SK-N-SH (cell line): ENCODE results near the gene CCDC78. TPM values are rescaled to one million over a fixed set of nuclear protein-coding genes. Genes with fewer than 3 reads are reported as not detected.

Source experiments
- CTCF ChIA-PET: fragments of 300-600, 350-600 bp; formaldehyde crosslinking; extraction: SDS; loops from one replicate; lab custom pipeline; 2021; lab: Yijun Ruan, JAX
- POLR2A ChIA-PET: fragments of 350-600 bp; sonication (Branson Sonifier 250); formaldehyde crosslinking; extraction: SDS; loops from one replicate; lab custom pipeline; 2020; ENCODE audit warnings: antibody characterized with exemption, inconsistent platforms; lab: Yijun Ruan, JAX
- DNase-seq: peaks from one replicate; pipeline ENCODE4 v3.0.0; 2012
- H2AFZ ChIP-seq: fragments of 200-600 bp; sonication (generic); 2 replicates; pipeline ENCODE4 v1.8.1; 2016; ENCODE audit warnings: antibody characterized with exemption, mild to moderate bottlenecking, low read depth
- H3F3A ChIP-seq: fragments of 200-600 bp; sonication (generic); replicated peaks from 2 replicates; pipeline ENCODE3; 2016; ENCODE audit warnings: antibody characterized with exemption, mild to moderate bottlenecking; ENCODE audit not compliant: insufficient read depth
- H3K27ac ChIP-seq, 2 experiments: fragments of 200-500 bp in 1 of 2; fragments of 200-600 bp in 1 of 2; sonication (Bioruptor generic) in 1 of 2; sonication (generic), shearing (Covaris generic) in 1 of 2; 2 replicates each; pipeline versions ENCODE4 v1.5.1 to v1.6.1; 2014 to 2016; ENCODE audit warnings: low read depth in 2 of 2, inconsistent platforms in 1 of 2, low read length in 1 of 2, mild to moderate bottlenecking in 1 of 2, mixed read lengths in 1 of 2
- H3K27me3 ChIP-seq: fragments of 200-600 bp; sonication (generic), shearing (Covaris generic); 2 replicates; pipeline ENCODE4 v1.6.1; 2016; ENCODE audit warnings: mixed run types; ENCODE audit not compliant: insufficient read depth
- H3K36me3 ChIP-seq, 2 experiments: fragments of 200-500 bp in 1 of 2; fragments of 200-600 bp in 1 of 2; sonication (Bioruptor generic) in 1 of 2; sonication (generic) in 1 of 2; replicated peaks in 1 of 2; 2 replicates each; pipeline versions ENCODE3 to v1.5.1; 2014 to 2016; ENCODE audit warnings: low read length in 1 of 2, mild to moderate bottlenecking in 1 of 2; ENCODE audit not compliant: insufficient read depth in 2 of 2, control insufficient read depth in 1 of 2
- H3K4me1 ChIP-seq, 2 experiments: fragments of 200-500 bp in 1 of 2; fragments of 200-600 bp in 1 of 2; sonication (Bioruptor generic) in 1 of 2; sonication (generic), shearing (Covaris generic) in 1 of 2; 2 replicates each; pipeline versions ENCODE4 v1.5.1 to v1.6.1; 2014 to 2016; ENCODE audit warnings: low read depth in 1 of 2, low read length in 1 of 2, mixed run types in 1 of 2; ENCODE audit not compliant: insufficient read depth in 2 of 2, control insufficient read depth in 1 of 2
- H3K4me2 ChIP-seq: fragments of 200-600 bp; sonication (generic), shearing (Covaris generic); 2 replicates; pipeline ENCODE4 v1.6.1; 2017; ENCODE audit warnings: mixed run types
- H3K4me3 ChIP-seq, 2 experiments: fragments of 200-500 bp in 1 of 2; fragments of 200-600 bp in 1 of 2; sonication (Bioruptor generic) in 1 of 2; sonication (generic), shearing (Covaris generic) in 1 of 2; 2 replicates each; pipeline versions ENCODE4 v1.5.1 to v1.8.1; 2014 to 2016; ENCODE audit warnings: low read depth in 2 of 2, inconsistent platforms in 1 of 2, low read length in 1 of 2, mild to moderate bottlenecking in 1 of 2, mixed read lengths in 1 of 2, moderate library complexity in 1 of 2
- H3K79me2 ChIP-seq: fragments of 200-600 bp; sonication (generic); 2 replicates; pipeline ENCODE4 v1.8.1; 2017; ENCODE audit warnings: mild to moderate bottlenecking; ENCODE audit not compliant: insufficient read depth
- H3K9ac ChIP-seq: fragments of 200-600 bp; sonication (generic); 2 replicates; pipeline ENCODE4 v1.6.1; 2017; ENCODE audit warnings: mixed run types
- H3K9me2 ChIP-seq: fragments of 200-600 bp; sonication (generic); 2 replicates; pipeline ENCODE4 v1.6.1; 2017; ENCODE audit warnings: mixed run types
- H3K9me3 ChIP-seq: fragments of 200-600 bp; sonication (generic); 2 replicates; pipeline ENCODE4 v1.6.1; 2017; ENCODE audit warnings: mixed run types, mild to moderate bottlenecking, moderate library complexity
- H4K20me1 ChIP-seq: fragments of 200-600 bp; sonication (generic); 2 replicates; pipeline ENCODE4 v1.6.1; 2017; ENCODE audit warnings: mild to moderate bottlenecking, mixed run types; ENCODE audit not compliant: insufficient read depth
- CHD2 ChIP-seq: fragments of 150-350 bp; IDR thresholded peaks from 2 replicates; pipeline ENCODE4 v1.6.1; 2018; ENCODE audit warnings: low read length; ENCODE audit not compliant: partially characterized antibody
- EP300 ChIP-seq, 2 experiments: IDR thresholded peaks; 2 replicates each; pipeline versions ENCODE4 v1.4.0 to v1.6.1; 2012; ENCODE audit warnings: borderline replicate concordance in 1 of 2, low read depth in 1 of 2, low read length in 1 of 2
- FOSL2 ChIP-seq: IDR thresholded peaks from 2 replicates; pipeline ENCODE4 v1.4.0; 2012; ENCODE audit warnings: low read depth, mild to moderate bottlenecking, moderate library complexity, borderline replicate concordance
- FOXJ3 ChIP-seq: sonication (generic); formaldehyde crosslinking; IDR thresholded peaks from 2 replicates; pipeline ENCODE4 v1.5.1; 2020; ENCODE audit warnings: mild to moderate bottlenecking, missing genetic modification reagents
- FOXM1 ChIP-seq: IDR thresholded peaks from 2 replicates; pipeline ENCODE4 v1.4.0; 2012; ENCODE audit warnings: low read depth, mild to moderate bottlenecking
- JUND ChIP-seq: IDR thresholded peaks from 2 replicates; pipeline ENCODE4 v1.4.0; 2012
- MEF2A ChIP-seq: IDR thresholded peaks from 2 replicates; pipeline ENCODE4 v1.4.0; 2012; ENCODE audit warnings: low read depth, borderline replicate concordance
- NFIC ChIP-seq: IDR thresholded peaks from 2 replicates; pipeline ENCODE4 v1.4.0; 2012; ENCODE audit warnings: borderline replicate concordance
- NRF1 ChIP-seq: IDR thresholded peaks from 2 replicates; pipeline ENCODE4 v1.6.1; 2012; ENCODE audit warnings: low read depth, mild to moderate bottlenecking, low read length
- RCOR1 ChIP-seq: fragments of 150-350 bp; IDR thresholded peaks from 2 replicates; pipeline ENCODE4 v1.6.1; 2017; ENCODE audit warnings: antibody characterized with exemption, low read length
- SIN3A ChIP-seq: IDR thresholded peaks from 2 replicates; pipeline ENCODE4 v1.6.1; 2012; ENCODE audit warnings: low read depth, mild to moderate bottlenecking, low read length, moderate library complexity, borderline replicate concordance
- SMC3 ChIP-seq: IDR thresholded peaks from 2 replicates; pipeline ENCODE4 v1.6.1; 2012; ENCODE audit warnings: low read depth, low read length, improper control_type of control experiment
- TAF1 ChIP-seq: IDR thresholded peaks from 2 replicates; pipeline ENCODE4 v1.6.1; 2012; ENCODE audit warnings: low read depth, mild to moderate bottlenecking, low read length, moderate library complexity, borderline replicate concordance
- TCF12 ChIP-seq: IDR thresholded peaks from 2 replicates; pipeline ENCODE4 v1.4.0; 2012
- WGBS: methylation state at CpG from one replicate; pipeline ENCODE4 v1.1.6; 2017; ENCODE audit warnings: low lambda C conversion rate; 5-methylcytosine and 5-hydroxymethylcytosine counted together
- polyA plus RNA-seq, 3 experiments: library from polyadenylated mRNA; depleted of rRNA; stranded (reverse); fragments of >200 nt; gene quantifications; 2 replicates each; pipeline ENCODE4 v1.2.3, GENCODE V29; 2012
- TF ChIP-seq, protein P1 (sequence below): IDR thresholded peaks from 2 replicates; pipeline ENCODE4; 2012
- TF ChIP-seq, protein P2 (sequence below): IDR thresholded peaks from 2 replicates; pipeline ENCODE4 v1.4.0; 2012; ENCODE audit warnings: low read depth
- TF ChIP-seq, protein P3 (sequence below): fragments of 150-350 bp; IDR thresholded peaks from 2 replicates; pipeline ENCODE4 v1.6.1; 2016; ENCODE audit warnings: mild to moderate bottlenecking, low read depth, low read length
- TF ChIP-seq, protein P4 (sequence below): fragments of 200-600 bp; sonication (generic); IDR thresholded peaks from 2 replicates; pipeline ENCODE4 v1.6.1; 2017; ENCODE audit warnings: antibody characterized with exemption, mild to moderate bottlenecking, moderate library complexity
- TF ChIP-seq, protein P5 (sequence below): fragments of 150-350 bp; IDR thresholded peaks from 2 replicates; pipeline ENCODE4 v1.6.1; 2017; ENCODE audit warnings: antibody characterized with exemption, low read length, low read depth, borderline replicate concordance

Gene CCDC78
- polyA plus RNA-seq, 1 of the 3 experiments (the other 2 are of a cell fraction), result 15.4 TPM

DNA sequence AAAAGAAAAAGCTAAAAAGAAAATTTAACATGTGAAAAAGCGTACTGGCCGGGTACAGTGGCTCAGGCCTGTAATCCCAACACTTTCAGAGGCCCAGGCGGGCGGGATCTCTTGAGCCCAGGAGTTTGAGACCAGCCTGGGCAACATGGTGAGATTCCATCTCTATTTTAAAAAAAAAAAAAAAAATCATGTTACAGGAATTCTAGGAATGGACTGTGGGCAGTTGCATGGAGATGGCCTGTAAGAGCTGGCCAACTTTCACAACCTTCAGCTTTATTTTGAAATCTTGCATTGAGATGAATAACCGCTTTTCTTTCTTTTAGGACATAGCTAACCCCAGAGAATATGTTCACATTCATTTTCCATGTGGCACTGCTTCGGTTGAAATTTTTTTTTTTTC, 22.8 kb upstream of the CCDC78 start:
- Histone ChIP-seq H3K36me3 (no peaks in the 10 kb centered on the region), H3F3A (peaks cover 4% of the 10 kb centered on the region), H3K9ac (no peak overlapping the region), H4K20me1 (no peaks in the 10 kb centered on the region), H2AFZ (no peak overlapping the region), H3K4me2 (no peak overlapping the region), H3K9me3 (no peaks in the 10 kb centered on the region), H3K27ac (no peak overlapping the region), H3K9me2 (no peaks in the 10 kb centered on the region), H3K27me3 (no peaks in the 10 kb centered on the region), H3K4me1 (no peaks in the 10 kb centered on the region), H3K79me2 (no peaks in the 10 kb centered on the region), H3K4me3 (no peak overlapping the region)
- WGBS, result 90% methylated on average over 6 of the region's 6 CpGs
- DNase-seq, result no peak
- ChIA-PET CTCF (interaction anchor here (1.1 to 1.6 kb wide), 3 partner anchors 8 to 37 kb away, joined by 3 to 5 read pairs (median 3); partner anchors contain the start of gene CIAO3), POLR2A (no interaction called here)
- TF ChIP-seq FOXM1, result no peak
- TF ChIP-seq RCOR1, result no peak
- no peak for TF ChIP-seq NRF1
- TF ChIP-seq SMC3, result no peak
- no peak for TF ChIP-seq NFIC
- TF ChIP-seq, protein P1, sequence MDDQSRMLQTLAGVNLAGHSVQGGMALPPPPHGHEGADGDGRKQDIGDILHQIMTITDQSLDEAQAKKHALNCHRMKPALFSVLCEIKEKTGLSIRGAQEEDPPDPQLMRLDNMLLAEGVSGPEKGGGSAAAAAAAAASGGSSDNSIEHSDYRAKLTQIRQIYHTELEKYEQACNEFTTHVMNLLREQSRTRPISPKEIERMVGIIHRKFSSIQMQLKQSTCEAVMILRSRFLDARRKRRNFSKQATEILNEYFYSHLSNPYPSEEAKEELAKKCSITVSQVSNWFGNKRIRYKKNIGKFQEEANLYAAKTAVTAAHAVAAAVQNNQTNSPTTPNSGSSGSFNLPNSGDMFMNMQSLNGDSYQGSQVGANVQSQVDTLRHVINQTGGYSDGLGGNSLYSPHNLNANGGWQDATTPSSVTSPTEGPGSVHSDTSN, result no peak
- TF ChIP-seq, protein P2, sequence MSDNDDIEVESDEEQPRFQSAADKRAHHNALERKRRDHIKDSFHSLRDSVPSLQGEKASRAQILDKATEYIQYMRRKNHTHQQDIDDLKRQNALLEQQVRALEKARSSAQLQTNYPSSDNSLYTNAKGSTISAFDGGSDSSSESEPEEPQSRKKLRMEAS, result no peak
- no peak for TF ChIP-seq FOSL2
- no peak for TF ChIP-seq EP300 (IDR thresholded peaks at IDR 0.05; ENCODE audit: borderline replicate concordance in 1 of 2, low read depth in 1 of 2, low read length in 1 of 2)
- no peak for TF ChIP-seq FOXJ3 (CRISPR knock-in tag)
- no peak for TF ChIP-seq CHD2
- no peak for TF ChIP-seq TCF12

DNA sequence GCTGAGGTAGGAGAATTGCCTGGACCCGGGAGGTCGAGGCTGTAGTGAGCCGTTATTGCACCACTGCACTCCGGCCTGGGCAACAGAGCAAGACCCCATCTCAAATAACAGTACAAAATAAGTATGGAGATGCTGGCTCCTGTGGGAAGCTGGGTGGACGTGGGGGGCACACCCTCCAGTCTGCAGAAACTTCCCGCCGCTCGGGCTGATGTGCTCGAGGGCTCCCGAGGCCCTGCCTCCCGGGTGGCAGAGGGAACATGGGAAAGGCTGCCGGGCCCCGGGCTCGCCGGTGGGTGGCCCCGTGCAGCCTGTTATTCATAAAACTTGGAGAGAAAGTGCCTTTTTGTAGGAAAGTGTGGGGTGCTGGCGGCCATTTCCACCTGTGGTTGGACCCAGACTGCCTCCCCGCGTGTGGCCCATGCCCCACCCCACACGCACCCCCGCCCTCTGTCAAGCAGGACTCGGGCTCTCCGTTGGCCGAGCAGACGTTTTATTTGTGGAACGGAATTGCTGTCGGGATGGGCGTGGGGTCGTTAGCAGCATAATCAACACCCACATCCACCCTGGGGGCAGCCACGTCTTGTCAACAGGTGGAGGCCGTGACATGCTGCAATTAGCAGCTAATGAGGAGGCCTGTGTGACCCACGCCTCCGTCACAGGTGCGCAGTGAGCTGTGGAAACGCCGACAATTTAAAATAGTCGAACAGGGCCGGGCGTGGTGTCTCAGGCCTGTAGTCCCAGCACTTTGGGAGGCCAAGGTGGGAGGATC, 21.9 kb upstream of the CCDC78 start:
- DNase-seq, result no peak
- no peak overlapping the region for H3K9ac ChIP-seq
- peaks cover 4% of the 10 kb centered on the region for H3F3A ChIP-seq
- POLR2A ChIA-PET, result no interaction called here
- no peak overlapping the region for H3K27ac ChIP-seq
- WGBS, result 90% methylated on average over 28 of the region's 39 CpGs
- H2AFZ ChIP-seq, result no peak overlapping the region
- no peak overlapping the region for H3K4me2 ChIP-seq
- H3K9me2 ChIP-seq, result no peaks in the 10 kb centered on the region
- no peaks in the 10 kb centered on the region for H3K27me3 ChIP-seq
- no peaks in the 10 kb centered on the region for H3K9me3 ChIP-seq
- H3K36me3 ChIP-seq, result no peaks in the 10 kb centered on the region
- no peaks in the 10 kb centered on the region for H3K4me1 ChIP-seq
- no peaks in the 10 kb centered on the region for H4K20me1 ChIP-seq
- CTCF ChIA-PET, result interaction anchor here (1.5 kb wide), 1 partner anchor 12 kb away, joined by 3 read pairs; no protein-coding TSS in a partner anchor
- no peaks in the 10 kb centered on the region for H3K79me2 ChIP-seq
- H3K4me3 ChIP-seq, result no peak overlapping the region
- no peak for TF ChIP-seq CHD2
- TF ChIP-seq MEF2A, result no peak
- no peak for TF ChIP-seq JUND
- no peak for TF ChIP-seq SMC3
- no peak for TF ChIP-seq TAF1
- TF ChIP-seq, protein P3, sequence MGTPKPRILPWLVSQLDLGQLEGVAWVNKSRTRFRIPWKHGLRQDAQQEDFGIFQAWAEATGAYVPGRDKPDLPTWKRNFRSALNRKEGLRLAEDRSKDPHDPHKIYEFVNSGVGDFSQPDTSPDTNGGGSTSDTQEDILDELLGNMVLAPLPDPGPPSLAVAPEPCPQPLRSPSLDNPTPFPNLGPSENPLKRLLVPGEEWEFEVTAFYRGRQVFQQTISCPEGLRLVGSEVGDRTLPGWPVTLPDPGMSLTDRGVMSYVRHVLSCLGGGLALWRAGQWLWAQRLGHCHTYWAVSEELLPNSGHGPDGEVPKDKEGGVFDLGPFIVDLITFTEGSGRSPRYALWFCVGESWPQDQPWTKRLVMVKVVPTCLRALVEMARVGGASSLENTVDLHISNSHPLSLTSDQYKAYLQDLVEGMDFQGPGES, result no peak
- TF ChIP-seq, protein P4, sequence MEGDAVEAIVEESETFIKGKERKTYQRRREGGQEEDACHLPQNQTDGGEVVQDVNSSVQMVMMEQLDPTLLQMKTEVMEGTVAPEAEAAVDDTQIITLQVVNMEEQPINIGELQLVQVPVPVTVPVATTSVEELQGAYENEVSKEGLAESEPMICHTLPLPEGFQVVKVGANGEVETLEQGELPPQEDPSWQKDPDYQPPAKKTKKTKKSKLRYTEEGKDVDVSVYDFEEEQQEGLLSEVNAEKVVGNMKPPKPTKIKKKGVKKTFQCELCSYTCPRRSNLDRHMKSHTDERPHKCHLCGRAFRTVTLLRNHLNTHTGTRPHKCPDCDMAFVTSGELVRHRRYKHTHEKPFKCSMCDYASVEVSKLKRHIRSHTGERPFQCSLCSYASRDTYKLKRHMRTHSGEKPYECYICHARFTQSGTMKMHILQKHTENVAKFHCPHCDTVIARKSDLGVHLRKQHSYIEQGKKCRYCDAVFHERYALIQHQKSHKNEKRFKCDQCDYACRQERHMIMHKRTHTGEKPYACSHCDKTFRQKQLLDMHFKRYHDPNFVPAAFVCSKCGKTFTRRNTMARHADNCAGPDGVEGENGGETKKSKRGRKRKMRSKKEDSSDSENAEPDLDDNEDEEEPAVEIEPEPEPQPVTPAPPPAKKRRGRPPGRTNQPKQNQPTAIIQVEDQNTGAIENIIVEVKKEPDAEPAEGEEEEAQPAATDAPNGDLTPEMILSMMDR, result no peak
- TF ChIP-seq, protein P5, sequence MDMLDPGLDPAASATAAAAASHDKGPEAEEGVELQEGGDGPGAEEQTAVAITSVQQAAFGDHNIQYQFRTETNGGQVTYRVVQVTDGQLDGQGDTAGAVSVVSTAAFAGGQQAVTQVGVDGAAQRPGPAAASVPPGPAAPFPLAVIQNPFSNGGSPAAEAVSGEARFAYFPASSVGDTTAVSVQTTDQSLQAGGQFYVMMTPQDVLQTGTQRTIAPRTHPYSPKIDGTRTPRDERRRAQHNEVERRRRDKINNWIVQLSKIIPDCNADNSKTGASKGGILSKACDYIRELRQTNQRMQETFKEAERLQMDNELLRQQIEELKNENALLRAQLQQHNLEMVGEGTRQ, result no peak
- TF ChIP-seq SIN3A, result no peak
- TF ChIP-seq FOXM1, result no peak
